K562 (cell line): ENCODE data around the gene PTGES3. TPM values are rescaled to one million over a fixed set of nuclear protein-coding genes. Genes with fewer than 3 reads are reported as not detected.

Experiments
- BRD9 ChIP-seq: fragments of 450-650 bp; IDR thresholded peaks from 2 replicates; pipeline ENCODE4 v1.6.1; 2018; ENCODE audit warnings: low read depth; ENCODE audit not compliant: partially characterized antibody
- CBX5 ChIP-seq: IDR thresholded peaks from 2 replicates; pipeline ENCODE4 v1.6.1; 2014; ENCODE audit warnings: low read depth, borderline replicate concordance
- ELF2 ChIP-seq: fragments of 250-450 bp; sonication (Bioruptor Pico); IDR thresholded peaks from 2 replicates; pipeline ENCODE4 v1.5.0; 2021; ENCODE audit warnings: mild to moderate bottlenecking
- ETS2 ChIP-seq: IDR thresholded peaks from 2 replicates; pipeline ENCODE4 v1.6.1; 2016; ENCODE audit warnings: borderline replicate concordance, missing genetic modification characterization, mild to moderate bottlenecking, moderate library complexity, missing compliant biosample characterization; ENCODE audit not compliant: poor library complexity, severe bottlenecking
- ETV1 ChIP-seq: fragments of 450-650 bp; conservative IDR thresholded peaks from 2 replicates; pipeline ENCODE4 v1.6.1; 2016; ENCODE audit warnings: missing genetic modification characterization, control low read depth, low read depth, missing compliant biosample characterization
- EWSR1 ChIP-seq: fragments of 450-650 bp; IDR thresholded peaks from 2 replicates; pipeline ENCODE4 v1.6.1; 2018; ENCODE audit warnings: borderline replicate concordance, mild to moderate bottlenecking, low read depth, moderate library complexity; ENCODE audit not compliant: partially characterized antibody
- FOXK1 ChIP-seq: sonication (generic); formaldehyde crosslinking; IDR thresholded peaks from 2 replicates; pipeline ENCODE4 v1.8.0; 2022; ENCODE audit warnings: missing genetic modification reagents, mild to moderate bottlenecking, borderline replicate concordance
- HOXB6 ChIP-seq: fragments of 250-450 bp; sonication (Bioruptor Pico); IDR thresholded peaks from 2 replicates; pipeline ENCODE4 v1.5.1; 2022; ENCODE audit warnings: mild to moderate bottlenecking, borderline replicate concordance
- KDM4B ChIP-seq, 2 experiments: fragments of 450-650 bp in 1 of 2; sonication (generic) in 1 of 2; IDR thresholded peaks; 2 replicates each; pipeline ENCODE4 v1.6.1; 2016 to 2017; ENCODE audit warnings: borderline replicate concordance in 2 of 2, antibody characterized with exemption in 1 of 2, low read depth in 1 of 2, mild to moderate bottlenecking in 1 of 2
- KLF6 ChIP-seq: fragments of 250-450 bp; sonication (Bioruptor Pico); IDR thresholded peaks from 2 replicates; pipeline ENCODE4 v1.4.0; 2020; ENCODE audit warnings: mild to moderate bottlenecking, moderate library complexity, borderline replicate concordance
- L3MBTL2 ChIP-seq: fragments of 450-650 bp; IDR thresholded peaks from 2 replicates; pipeline ENCODE4 v1.6.1; 2016; ENCODE audit warnings: mild to moderate bottlenecking, moderate library complexity
- MAZ ChIP-seq, 2 experiments: fragments of 450-650 bp in 1 of 2; sonication (generic) in 1 of 2; formaldehyde crosslinking; IDR thresholded peaks in 1 of 2; conservative IDR thresholded peaks in 1 of 2; 2 replicates each; pipeline versions ENCODE4 v1.4.0 to v1.5.0; 2020; ENCODE audit warnings: mild to moderate bottlenecking in 1 of 2, missing genetic modification reagents in 1 of 2
- MBD1 ChIP-seq: fragments of 250-450 bp; sonication (Bioruptor Pico); IDR thresholded peaks from 2 replicates; pipeline ENCODE4 v1.8.0; 2022; ENCODE audit warnings: inconsistent platforms
- MTA3 ChIP-seq: fragments of 450-650 bp; formaldehyde crosslinking; IDR thresholded peaks from 2 replicates; pipeline ENCODE4 v1.6.1; 2017; ENCODE audit warnings: mild to moderate bottlenecking, borderline replicate concordance
- MYBL2 ChIP-seq, 2 experiments: fragments of 450-650 bp in 1 of 2; sonication (generic) in 1 of 2; formaldehyde crosslinking in 1 of 2; IDR thresholded peaks; 2 replicates each; pipeline versions ENCODE4 v1.6.1 to v1.8.1; 2017 to 2022; ENCODE audit warnings: borderline replicate concordance in 1 of 2, inconsistent platforms in 1 of 2, low read depth in 1 of 2, mild to moderate bottlenecking in 1 of 2, missing genetic modification reagents in 1 of 2, moderate library complexity in 1 of 2
- POLR2AphosphoS5 ChIP-seq: IDR thresholded peaks from 2 replicates; pipeline ENCODE4 v1.6.1; 2011; ENCODE audit warnings: mild to moderate bottlenecking, low read depth, low read length, moderate library complexity; ENCODE audit not compliant: control insufficient read depth, insufficient read depth
- POLR2H ChIP-seq: IDR thresholded peaks from 2 replicates; pipeline ENCODE4 v1.6.1; 2016; ENCODE audit warnings: missing genetic modification characterization, low read depth, mild to moderate bottlenecking, control low read depth, missing compliant biosample characterization, moderate library complexity
- PYGO2 ChIP-seq: fragments of 450-650 bp; IDR thresholded peaks from 2 replicates; pipeline ENCODE4 v1.6.1; 2016; ENCODE audit warnings: mild to moderate bottlenecking, missing genetic modification characterization, moderate library complexity, missing compliant biosample characterization
- SMARCA5 ChIP-seq: fragments of 450-650 bp; IDR thresholded peaks from 2 replicates; pipeline ENCODE4 v1.6.1; 2016
- SRF ChIP-seq, 2 experiments: fragments of 250-450, 450-650 bp in 1 of 2; sonication (Bioruptor Pico) in 1 of 2; sonication (generic) in 1 of 2; formaldehyde crosslinking; IDR thresholded peaks; 2 replicates each; pipeline versions ENCODE4 v1.5.0 to v1.5.1; 2020 to 2022; ENCODE audit warnings: mild to moderate bottlenecking in 1 of 2, missing genetic modification reagents in 1 of 2
- TBP ChIP-seq: optimal IDR thresholded peaks from 2 replicates; pipeline ENCODE3; 2011; ENCODE audit warnings: low read depth, low read length, improper control_type of control experiment
- U2AF2 ChIP-seq: fragments of 200-400 bp; formaldehyde crosslinking; optimal IDR thresholded peaks from 2 replicates; pipeline ENCODE3; 2017; ENCODE audit warnings: low read depth, mild to moderate bottlenecking, low read length
- ZBED1 ChIP-seq: IDR thresholded peaks from 2 replicates; pipeline ENCODE4 v1.6.1; 2014
- ZNF146 ChIP-seq: IDR thresholded peaks from one replicate; pipeline ENCODE4 v1.6.1; 2018; ENCODE audit warnings: missing compliant biosample characterization; ENCODE audit not compliant: unreplicated experiment
- ZNF311 ChIP-seq: fragments of 250-450 bp; sonication (Bioruptor Pico); IDR thresholded peaks from 2 replicates; pipeline ENCODE4 v1.4.0; 2020; ENCODE audit warnings: mild to moderate bottlenecking, moderate library complexity
- ZNF766 ChIP-seq: fragments of 200-800 bp; sonication (Bioruptor generic); conservative IDR thresholded peaks from 2 replicates; pipeline ENCODE4 v1.6.1; 2016; ENCODE audit warnings: missing genetic modification characterization, missing compliant biosample characterization
- polyA plus RNA-seq, 8 experiments: library from polyadenylated mRNA; depleted of rRNA in 4 of 8; stranded (reverse) in 5 of 8; unstranded in 3 of 8; fragments of >200 nt; fragmentation: Nextera tagmentation in 2 of 8; fragmentation: Illumina TruSeq in 1 of 8; extraction: Ambion mirVana in 2 of 8; extraction: Trizol in 1 of 8; gene quantifications; 2 replicates each; pipeline versions ENCODE4 v1.2.1 to v1.2.3, GENCODE V29; 2011 to 2014; ENCODE audit warnings: inconsistent platforms in 1 of 8, missing spikeins in 1 of 8
- total RNA-seq, 7 experiments: library from RNA; depleted of rRNA in 6 of 7; stranded (reverse); fragments of >200 nt in 6 of 7; fragmentation: Illumina TruSeq in 2 of 7; extraction: Trizol in 2 of 7; gene quantifications; 2 replicates each; pipeline versions ENCODE4 v1.2.1 to v1.2.3, GENCODE V29; 2011 to 2021; ENCODE audit warnings: low replicate concordance in 1 of 7

Gene PTGES3
- total and polyA plus RNA-seq, 9 of the 15 experiments (the other 6 are each of a cell fraction or from before 2014, with no cell fraction given): 163 to 501 (median 213) TPM

GRCh38 chr12:56635806-56636674 is 52.0 kb downstream of the PTGES3 start (continued):
- TF ChIP-seq POLR2H (tag): no peak
- peak in 1 of 2 experiments; percentile 49; a peak in 2 of 4 replicates for TF ChIP-seq SRF (CRISPR knock-in tag; IDR thresholded peaks at IDR 0.05)
- no peak for TF ChIP-seq KDM4B (IDR thresholded peaks at IDR 0.05; ENCODE audit: borderline replicate concordance in 2 of 2, low read depth in 1 of 2)
- no peak; the same call in 1 of the 2 replicates for TF ChIP-seq POLR2AphosphoS5
- TF ChIP-seq ETS2 (tag): no peak
- no peak for TF ChIP-seq L3MBTL2
- peak; percentile 36 for TF ChIP-seq TBP
- TF ChIP-seq MAZ (CRISPR knock-in tag; conservative IDR thresholded peaks at IDR 0.05 in 1 of 2, IDR thresholded peaks at IDR 0.05 in 1 of 2): peak; percentile 50 to 67; a peak in 3 of 4 replicates
- no peak for TF ChIP-seq ELF2 (CRISPR knock-in tag)
- TF ChIP-seq ZNF766 (CRISPR knock-in tag): no peak; the same call in 1 of the 2 replicates
- TF ChIP-seq ZBED1: no peak
- no peak for TF ChIP-seq KLF6
- TF ChIP-seq CBX5: no peak
- TF ChIP-seq U2AF2: no peak
- 0 out of 2 replicates have a peak, but pooled peaks have one; percentile 33 for TF ChIP-seq FOXK1 (CRISPR knock-in tag)
- TF ChIP-seq SMARCA5: 0 out of 2 replicates have a peak, but pooled peaks have one; percentile 39
- no peak for TF ChIP-seq HOXB6 (CRISPR knock-in tag)
- no peak for TF ChIP-seq ZNF146 (CRISPR knock-in tag)
- TF ChIP-seq MYBL2 (IDR thresholded peaks at IDR 0.05; ENCODE audit: low read depth): no peak
- no peak for TF ChIP-seq MYBL2 (CRISPR knock-in tag; IDR thresholded peaks at IDR 0.05; ENCODE audit: borderline replicate concordance)
- no peak; the same call in 1 of the 2 replicates for TF ChIP-seq MTA3
- no peak for TF ChIP-seq EWSR1
- no peak for TF ChIP-seq BRD9
- no peak for TF ChIP-seq ETV1 (tag)
- no peak for TF ChIP-seq MBD1 (CRISPR knock-in tag)
- no peak for TF ChIP-seq PYGO2 (tag)
- TF ChIP-seq ZNF311 (CRISPR knock-in tag): no peak
